ENCODE measurements around the gene EPHA5.

DNA sequence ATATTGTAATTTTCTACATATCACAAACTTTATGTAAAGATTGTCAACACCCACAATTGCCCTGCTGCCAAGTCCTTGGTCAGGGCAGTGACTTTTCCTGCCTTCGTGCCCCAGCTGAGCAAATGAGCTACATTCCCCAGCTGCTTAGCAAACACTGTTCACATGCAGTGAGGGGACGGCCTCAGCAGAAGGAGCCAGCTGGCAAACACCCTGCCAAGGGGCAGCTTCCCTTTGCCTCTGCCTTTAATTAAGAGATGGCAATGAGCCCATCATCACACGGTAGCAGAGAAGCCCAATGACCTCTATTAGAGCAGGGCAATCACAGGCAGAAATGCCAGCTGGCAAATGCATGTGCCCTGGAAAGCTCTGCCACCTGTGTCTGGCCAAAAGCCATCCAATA is 253.4 kb downstream of the EPHA5 start:
- TF ChIP-seq, protein P1, sequence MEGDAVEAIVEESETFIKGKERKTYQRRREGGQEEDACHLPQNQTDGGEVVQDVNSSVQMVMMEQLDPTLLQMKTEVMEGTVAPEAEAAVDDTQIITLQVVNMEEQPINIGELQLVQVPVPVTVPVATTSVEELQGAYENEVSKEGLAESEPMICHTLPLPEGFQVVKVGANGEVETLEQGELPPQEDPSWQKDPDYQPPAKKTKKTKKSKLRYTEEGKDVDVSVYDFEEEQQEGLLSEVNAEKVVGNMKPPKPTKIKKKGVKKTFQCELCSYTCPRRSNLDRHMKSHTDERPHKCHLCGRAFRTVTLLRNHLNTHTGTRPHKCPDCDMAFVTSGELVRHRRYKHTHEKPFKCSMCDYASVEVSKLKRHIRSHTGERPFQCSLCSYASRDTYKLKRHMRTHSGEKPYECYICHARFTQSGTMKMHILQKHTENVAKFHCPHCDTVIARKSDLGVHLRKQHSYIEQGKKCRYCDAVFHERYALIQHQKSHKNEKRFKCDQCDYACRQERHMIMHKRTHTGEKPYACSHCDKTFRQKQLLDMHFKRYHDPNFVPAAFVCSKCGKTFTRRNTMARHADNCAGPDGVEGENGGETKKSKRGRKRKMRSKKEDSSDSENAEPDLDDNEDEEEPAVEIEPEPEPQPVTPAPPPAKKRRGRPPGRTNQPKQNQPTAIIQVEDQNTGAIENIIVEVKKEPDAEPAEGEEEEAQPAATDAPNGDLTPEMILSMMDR (IDR thresholded peaks at IDR 0.05; ENCODE audit: borderline replicate concordance, extremely low read depth, low read length, poor library complexity, severe bottlenecking): no peak
- no peak for TF ChIP-seq EZH2 (IDR thresholded peaks at IDR 0.05; ENCODE audit: borderline replicate concordance, low read depth, low read length, severe bottlenecking)

All from DND-41 (cell line).